ELF-1 (cell line): Measurements from ENCODE around the gene NT5C3B.
"Not testable (repeated sequence)": the region's sequence is repeated elsewhere in the genome, so short reads cannot be mapped to it uniquely, and the experiment has no call there.

Experiments
- DNase-seq: peaks from one replicate; pipeline ENCODE4 v3.0.0-alpha.2; 2016; ENCODE audit warnings: low read depth, low spot score

NT5C3B gene

DNA sequence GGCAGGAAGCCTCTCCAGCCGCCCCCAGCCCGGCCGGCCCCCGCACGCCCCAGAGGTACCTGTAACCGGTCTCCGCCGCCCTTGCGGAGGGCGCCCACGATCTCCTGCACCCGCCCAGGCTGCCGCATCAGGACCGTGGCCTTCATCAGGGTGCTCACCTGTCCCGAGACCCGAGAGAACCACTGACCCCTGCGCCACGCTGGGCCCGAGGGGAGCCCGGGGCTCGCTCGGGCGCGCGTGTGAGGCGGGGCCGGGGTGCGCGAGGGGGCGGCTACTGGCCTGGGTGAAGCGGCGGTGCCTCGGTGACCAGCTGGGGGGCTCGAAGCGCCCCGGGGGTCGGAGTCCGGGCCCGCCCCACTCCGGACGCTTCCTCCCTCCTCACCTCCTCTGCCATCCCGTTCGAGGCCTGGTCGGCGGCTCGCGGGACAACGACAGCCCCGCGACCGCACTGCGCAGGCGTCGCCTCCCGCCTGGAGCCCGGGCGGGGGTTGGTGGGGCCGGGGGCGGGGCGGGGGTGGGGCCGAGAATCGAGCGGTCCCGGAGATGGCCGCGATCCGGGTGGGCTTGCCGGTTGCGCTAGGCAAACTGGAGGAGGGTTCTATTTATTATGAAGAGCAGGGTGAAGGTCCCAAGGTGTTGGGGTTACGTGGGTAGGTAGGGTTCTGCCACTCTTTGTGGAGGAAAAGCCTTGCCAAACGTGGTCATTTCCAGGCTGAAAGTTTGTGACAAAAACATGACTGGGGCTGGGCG is at the start of gene NT5C3B:
Gene NT5C3B, minus strand, starts transcription at position 433 of the 750 bp plus-strand sequence. Its CDS starts 39 bp downstream, at position 394.
- peak; percentile 37 for DNase-seq

DNA sequence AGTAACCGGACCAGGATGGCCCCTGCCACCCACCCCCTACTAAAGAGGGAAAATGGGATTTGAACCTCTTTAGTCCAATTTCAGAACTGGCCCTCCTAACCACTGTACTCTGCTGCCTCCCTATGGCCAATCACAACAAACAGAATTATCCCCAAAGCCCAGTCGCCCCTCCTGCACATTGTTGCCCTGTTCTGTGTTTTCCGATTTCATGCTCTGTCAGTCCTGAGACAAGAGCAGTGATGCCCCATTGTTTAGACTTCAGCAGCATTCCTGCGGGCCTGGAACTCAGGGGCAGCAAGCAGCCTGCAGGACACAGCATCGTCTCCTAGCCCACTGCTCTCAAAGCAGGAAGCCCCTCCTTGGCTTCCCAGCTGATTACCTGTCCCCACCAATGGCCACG is 49.7 kb upstream of the NT5C3B start:
- DNase-seq = peak; percentile 74

DNA sequence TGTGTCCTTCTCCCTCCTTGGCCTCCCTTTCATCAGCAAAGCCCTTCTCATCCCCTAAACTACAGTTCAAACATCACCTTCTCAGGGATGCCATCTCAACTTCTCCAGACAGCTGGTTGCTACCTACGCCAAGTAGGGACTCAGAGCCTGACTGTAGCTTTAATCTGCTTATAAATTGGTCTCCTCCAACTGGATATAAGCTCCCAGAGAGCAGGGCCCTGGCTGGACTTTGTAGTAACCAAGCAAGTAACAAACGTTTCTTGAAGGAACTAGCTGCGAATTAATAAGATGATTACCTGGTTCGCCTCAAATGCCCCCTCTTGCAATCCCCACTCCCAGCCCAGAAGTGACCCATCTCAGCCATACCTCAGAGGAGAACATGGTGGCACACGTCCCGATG is 46.7 kb upstream of the NT5C3B start:
- no peak for DNase-seq

DNA sequence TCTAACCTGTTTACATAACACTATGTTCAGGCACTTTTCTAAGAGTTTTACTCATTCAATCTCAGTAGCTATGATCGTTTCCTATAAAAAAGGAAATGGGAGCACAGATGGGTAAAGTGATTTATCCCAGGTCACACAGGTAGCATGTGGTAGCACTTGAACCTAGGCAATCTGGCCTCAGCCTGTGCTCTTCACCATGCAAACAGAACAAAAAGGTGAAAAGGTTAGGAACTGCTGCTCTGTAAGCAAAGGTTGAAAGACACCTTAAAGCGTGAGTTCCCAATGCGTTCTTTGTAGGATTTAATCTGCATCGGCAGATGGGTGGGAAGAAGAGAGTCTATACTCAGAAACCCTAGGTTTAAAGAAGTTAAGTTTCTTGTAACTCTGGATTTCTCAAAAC is 44.1 kb upstream of the NT5C3B start:
- DNase-seq = no peak

DNA sequence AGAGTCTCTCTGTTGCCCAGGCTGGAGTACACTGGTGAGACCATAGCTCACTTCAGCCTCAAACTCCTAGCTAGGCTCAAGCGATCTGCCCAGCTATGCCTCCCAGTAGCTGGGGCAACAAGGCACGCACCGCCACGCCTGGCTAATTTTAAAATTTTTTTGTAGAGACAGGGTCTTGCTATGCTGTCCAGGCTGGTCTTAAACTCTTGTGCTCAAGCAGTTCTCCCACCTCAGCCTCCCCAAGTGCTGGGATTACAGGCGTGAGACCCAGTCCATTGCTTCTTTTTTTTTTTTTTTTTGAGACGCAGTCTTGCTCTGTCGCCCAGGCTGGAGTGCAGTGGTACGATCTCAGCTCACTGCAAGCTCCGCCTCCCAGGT is 38.2 kb upstream of the NT5C3B start:
- DNase-seq = not testable (repeated sequence)

DNA sequence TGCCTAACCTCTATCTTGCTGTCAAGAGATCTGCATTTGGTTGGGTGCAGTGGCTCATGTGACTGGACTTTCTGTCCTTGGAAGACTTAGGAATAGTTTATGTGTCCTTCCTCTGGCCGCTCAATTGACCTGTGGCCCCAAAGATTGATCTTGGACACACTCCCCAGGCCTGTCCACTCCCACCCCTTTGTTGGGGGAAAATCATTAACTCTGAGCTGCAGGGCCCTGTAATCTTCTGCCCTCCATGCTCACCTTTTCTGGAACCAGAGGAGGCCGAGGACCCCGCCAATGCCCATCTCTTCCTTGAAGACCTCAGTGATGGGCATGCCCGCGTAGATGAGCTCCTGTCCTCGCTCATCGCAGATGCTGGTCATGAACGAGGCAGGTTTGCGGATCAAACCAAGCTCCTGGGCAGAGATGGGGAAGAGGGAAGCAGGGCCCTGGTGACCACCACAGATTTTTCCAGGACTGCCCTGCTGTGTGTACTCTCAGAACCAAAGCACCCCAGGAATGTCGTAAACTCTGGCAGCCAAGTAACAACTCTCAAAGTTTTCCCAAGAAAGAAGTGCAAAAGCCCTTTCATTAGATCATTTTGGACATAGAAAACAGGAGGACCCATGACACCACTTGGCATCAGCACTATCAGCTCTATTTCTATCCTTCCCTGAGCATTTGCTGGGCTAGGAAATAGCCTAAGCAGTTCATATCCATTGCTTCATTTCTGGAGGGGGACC is 37.7 kb upstream of the NT5C3B start:
- no peak for DNase-seq

DNA sequence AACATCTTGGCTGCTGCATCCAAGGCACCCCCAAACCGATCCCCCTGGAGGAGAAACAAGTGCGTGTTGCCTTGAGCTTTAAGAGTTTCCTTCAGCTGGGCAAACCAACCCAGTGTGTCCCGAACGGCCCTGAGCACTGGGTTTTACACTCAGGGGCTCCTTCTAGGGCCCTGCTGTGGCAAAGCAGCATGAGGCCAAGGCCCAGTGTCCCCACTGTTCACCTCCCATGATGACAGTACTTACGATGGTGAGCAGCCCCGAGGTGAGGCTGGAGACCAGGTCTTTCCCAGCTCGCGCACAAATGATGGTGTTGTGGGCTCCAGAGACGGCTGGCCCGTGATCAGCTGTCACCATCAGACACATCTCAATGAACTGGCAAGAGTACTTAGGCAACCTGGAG is 35.8 kb upstream of the NT5C3B start:
- no peak for DNase-seq

DNA sequence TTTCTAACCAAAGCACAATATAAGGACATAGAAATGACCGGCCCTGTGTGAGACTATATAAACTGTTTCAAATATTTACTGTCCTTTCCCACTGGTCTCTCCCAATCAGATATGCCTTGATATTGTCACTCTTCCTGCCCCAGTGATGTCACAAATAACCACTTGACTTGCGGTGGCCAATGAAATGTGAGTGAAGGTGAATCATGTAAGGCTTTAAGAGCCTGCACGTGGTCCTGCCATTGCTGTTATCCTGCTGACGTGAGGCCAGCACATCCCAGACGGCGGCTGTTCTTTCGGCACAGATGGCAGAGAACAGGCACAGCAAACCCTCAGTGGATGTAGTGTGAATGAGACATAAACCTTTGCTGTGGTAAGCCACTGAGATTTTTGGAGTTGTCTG is 34.6 kb upstream of the NT5C3B start:
- no peak for DNase-seq

DNA sequence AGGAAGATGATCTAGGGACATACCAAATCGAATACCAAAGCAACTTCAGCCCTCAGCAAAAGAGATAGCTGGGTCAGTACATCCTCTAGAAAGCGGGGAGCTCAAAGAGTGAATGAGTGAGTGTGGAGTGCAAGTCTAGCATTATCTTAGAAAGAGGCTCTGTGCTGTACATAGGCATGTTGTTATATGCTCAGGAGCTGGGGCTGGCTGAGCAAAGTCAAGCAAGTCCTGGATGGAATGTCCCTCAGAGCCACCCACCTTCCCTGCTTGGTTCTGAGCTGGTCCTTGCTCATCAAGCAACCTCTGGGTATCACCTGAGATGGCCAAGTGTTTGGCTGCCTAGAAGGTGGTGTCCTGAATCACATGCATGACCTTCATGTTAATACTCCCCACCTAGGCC is 34.1 kb upstream of the NT5C3B start:
- no peak for DNase-seq

DNA sequence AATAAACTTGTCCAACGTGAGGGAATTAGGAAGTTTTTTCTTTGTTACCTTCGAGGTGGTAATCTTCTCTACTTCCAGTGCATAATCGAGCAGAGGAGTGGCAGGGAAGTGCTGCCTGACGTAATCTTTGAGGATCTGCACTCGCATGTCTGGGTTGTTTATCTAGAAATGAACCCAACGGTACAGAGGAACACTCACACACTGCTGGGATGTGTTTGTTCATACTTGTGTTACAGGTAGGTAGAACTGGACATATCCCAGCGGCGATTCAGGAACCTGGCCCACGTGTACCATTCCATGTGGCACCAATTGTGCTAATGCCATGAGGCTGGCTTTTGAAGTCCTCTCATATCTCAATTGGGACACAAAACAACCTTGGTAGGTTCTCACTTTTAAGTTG is 33.4 kb upstream of the NT5C3B start:
- DNase-seq = no peak

DNA sequence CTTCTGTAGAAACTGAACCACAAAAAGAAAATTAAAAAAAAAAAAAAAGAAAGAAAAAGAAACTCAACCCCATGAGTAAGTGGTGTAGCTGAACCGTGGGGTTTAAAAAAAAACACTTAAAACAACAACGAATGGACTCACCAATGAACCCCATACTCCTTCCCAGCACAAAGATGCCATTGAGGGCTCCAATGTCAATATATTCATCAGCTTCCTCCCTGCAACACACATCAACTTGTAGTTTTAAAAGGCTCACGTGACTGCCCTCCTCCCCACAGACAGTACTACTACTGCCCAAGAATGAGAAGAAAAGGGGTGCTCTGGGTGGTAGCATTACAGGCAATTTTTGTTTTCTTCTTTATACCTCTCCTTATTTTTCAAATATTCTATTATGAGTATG is 32.5 kb upstream of the NT5C3B start:
- DNase-seq = no peak

DNA sequence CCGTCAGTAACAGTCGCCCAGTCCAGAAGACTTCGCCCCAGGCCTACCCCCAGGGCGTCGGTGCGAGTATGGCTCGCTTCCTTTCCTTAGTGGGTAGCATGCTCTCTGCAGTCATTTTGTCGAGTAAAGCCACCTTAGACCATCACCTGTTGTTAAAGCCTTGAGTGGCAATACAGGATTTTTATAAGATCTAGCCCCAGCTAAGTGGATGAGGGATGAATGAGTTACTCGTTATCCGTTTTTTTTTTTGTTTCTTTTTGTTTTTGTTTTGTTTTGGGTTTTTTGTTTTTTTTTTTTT is 29.5 kb upstream of the NT5C3B start:
- no peak for DNase-seq

DNA sequence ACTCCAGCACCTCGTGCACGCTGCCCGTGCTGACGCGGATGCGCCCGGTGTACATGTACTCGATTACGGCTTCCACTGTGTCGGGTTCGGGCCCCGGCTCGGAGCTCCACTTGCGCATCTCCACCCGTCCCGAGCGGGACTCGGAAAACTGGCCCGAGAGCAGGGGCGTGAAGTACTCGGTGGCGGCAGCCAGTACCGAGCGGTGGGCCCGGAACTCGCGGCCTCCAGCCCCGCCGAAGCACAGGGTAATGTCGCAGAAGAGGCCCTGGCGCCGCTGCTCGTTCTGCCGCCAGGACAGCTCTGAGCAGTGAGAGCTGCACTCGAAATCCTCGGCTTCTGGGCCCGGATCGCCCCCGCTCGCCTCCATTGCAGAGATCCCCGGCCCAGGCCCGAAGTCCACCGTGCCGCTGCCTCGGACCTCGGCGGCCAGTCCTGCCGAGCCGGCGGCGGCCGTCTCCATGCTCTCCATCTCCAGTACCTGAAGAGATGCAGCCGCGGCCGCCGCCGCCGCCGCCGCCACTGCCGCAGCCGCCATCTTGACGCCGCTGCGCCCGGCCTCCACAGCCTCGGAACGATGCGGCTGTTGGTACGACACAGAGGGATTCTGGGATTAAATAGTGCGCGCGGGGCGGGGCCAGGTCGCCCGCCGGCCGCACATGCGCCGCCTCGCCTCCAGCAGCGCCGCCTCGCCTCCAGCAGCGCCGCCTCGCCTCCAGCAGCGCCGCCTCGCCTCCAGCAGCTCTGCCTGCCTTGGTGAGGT is 29.0 kb upstream of the NT5C3B start, which contains the start of gene KLHL11:
Gene KLHL11, minus strand, starts transcription at position 588 of the 760 bp plus-strand sequence. Its CDS starts 53 bp downstream, at position 535.
- peak; percentile 98 for DNase-seq

DNA sequence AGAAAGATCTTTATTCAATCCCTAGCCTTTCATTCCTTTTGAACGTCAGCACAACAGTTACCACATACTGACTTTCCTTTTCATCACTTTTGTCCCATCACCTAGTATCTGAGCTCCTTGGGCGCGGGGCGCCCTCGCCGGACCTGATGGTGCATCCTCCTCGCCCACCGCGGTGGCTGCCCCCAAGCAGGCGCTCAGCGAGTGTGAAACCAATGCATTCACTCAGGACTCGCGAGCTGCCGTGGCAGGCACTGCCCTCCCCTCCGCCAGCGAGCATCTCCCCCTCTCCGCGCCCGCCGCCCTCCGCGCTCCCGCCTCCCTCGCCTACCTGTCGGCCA is 28.4 kb upstream of the NT5C3B start:
- no peak for DNase-seq

DNA sequence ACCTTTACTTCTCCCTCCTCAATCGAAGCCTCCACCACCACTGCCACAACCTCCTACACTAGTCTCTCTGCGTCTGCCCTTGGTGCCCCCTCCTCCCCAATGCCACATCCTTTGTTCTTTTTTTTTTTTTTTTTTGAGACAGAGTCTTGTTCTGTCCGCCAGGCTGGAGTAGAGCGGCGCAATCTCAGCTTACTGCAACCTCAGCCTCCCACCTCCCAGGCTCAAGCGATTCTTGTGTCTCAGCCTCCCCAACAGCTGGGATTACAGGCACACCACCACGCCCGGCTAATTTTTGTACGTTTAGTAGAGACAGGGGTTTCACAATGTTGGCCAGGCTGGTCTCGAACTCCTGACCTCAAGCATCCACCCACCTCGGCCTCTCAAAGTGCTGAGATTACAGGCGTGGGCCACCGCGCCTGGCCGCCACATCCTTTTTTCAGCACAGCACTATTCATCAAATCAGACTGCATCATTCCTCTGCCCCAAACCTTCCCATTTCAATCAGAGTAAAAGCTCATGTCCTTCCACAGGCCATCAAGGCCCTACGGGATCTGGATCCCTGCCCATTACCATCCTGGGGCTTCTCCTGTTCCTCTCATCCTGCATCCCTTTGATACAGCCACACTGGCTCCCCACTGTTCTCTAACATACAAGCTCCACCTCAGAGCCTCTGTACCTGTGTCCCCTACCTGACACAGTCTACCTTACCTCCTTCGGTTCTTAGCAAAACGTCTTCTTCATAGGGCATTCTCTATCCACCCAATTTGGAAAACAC is 27.2 kb upstream of the NT5C3B start:
- peak; percentile 35 for DNase-seq

DNA sequence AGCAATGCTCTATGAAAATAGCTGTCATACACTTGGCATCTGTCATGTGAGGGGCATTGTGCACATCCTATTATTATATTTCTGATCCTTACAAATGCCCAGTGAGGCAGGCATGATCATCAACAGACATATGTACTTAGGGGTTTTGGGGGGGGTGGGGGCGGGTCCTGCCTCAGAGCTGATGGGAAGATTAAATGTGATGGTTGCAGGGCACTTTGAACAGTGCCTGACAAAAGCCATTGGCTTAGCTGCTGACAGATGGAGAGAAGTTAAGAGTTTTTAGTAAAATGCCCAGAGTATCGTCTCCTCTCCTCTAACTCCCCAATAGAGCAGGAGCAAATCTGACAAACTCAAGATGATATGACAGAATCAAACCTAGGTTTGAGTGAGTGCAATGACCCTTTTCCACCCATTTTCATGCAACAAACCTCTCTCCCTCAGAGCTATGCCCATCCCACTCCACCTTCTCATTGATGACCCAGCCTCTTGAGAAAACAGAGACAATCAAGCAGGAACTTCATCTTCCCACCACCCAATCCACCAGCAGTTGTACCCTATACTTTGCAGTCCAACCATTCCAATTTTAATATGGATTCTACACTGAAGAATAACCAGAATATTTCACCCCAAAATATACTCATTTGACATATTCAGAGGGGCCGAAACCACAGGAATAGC is 24.4 kb upstream of the NT5C3B start:
- DNase-seq = no peak

DNA sequence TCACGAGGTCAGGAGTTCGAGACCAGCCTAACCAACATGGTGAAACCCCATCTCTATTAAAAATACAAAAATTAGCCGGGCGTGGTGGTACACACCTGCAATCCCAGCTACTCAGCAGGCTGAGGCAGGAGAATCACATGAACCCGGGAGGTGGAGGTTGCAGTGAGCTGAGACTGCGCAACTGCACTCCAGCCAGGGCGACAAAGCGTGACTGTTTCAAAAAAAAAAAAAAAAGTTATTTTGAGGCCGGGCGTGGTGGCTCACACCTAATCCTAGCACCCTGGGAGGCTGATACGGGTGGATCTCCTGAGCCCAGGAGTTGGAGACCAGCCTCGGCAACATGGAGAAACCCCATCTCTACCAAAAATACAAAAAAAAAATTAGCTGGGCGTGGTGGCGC is 15.3 kb upstream of the NT5C3B start:
- DNase-seq = not testable (repeated sequence)

DNA sequence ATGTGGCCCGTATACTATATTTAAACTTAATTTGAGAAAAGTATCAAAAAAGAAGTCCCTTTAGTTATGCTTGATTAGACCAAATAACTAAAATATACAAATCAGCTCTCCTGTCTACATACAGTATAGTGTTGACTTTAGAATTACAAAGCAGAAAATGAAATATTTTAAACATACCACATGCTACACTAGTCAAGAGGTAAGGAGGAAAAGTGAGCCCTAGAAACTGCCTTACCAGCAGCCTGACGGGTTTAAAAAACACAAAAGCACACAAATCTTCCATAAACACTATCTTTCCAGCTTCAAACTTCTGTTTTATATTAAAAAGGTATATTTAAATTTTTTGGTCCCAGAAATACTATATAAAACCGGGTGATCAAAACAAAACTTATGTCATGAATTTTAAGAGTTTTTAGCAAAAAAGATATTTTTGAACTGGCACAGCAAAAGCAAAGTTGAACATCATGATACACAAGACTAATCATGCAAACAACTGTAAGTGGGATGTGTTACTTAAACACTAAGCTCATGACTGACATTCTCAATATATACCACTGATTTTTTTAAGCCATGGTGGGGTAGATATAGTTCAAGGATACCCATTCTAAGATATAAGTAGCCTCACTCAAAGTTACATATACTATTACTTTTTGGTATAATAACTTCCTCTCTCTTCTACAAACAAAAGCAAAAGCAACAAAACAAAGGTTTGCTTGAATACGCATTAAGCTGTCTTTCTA is 13.4 kb upstream of the NT5C3B start:
- no peak for DNase-seq

DNA sequence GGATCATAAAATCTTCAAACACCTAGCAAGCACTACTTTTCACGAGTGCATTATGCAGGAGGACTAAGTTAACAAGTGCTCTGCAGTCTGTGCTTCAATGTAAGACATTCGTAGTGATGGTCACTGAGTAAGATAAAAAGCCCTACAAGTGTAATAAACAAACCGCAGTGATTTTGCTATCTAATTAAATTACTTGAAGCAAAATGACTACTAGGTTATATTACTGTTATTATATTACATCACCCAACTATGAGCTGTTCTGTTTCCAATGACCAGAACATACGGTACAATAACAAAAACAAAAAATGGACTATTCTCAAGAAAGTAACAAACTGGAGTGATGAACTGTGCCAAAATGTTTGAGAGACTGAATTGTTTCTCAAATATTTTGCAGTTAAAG is 12.8 kb upstream of the NT5C3B start:
- no peak for DNase-seq

DNA sequence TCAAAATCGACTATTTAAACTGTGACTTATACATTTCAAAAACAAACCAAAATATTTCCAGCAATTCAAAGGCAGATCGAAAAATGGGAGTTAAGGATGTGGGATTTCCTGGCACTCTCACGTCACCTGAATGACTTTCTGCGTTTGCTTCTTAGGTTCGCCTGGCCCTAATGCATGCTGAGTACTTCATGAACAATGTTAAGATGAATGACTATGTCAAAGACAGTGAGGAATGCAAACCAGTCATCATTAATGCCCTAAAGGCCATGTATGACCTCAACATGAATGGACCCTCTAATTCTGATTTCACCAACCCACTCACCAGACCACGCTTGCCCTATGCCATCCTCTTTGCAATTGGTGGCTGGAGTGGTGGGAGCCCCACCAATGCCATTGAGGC is 8.9 kb upstream of the NT5C3B start:
- no peak for DNase-seq

DNA sequence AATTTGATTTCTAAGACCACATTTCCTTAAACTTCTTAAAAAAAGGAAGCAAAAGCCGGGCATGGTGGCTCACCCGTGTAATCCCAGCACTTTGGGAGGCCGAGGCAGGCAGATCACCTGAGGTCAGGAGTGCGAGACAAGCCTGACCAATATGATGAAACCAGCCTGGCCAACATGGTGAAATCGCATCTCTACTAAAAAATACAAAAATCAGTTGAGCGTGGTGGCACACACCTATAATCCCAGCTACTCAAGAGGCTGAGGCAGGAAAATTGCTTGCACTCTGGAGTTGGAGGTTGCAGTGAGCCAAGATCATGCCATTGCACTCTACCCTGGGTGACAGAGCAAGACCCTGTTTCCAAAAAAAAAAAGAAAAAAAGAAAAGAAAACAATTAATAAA is 4.7 kb upstream of the NT5C3B start:
- not testable (repeated sequence) for DNase-seq
